Measurements from ENCODE around the gene ANK3.

GRCh38 chr10:60414877-60415585 lies 25.4 kb upstream of the ANK3 start:
- no peak for TF ChIP-seq CTCF (IDR thresholded peaks at IDR 0.05)
- TF ChIP-seq EP300 (IDR thresholded peaks at IDR 0.05): no peak
- TF ChIP-seq POLR2A (IDR thresholded peaks at IDR 0.05): no peak
